GM19238 (cell line): Measurements from ENCODE around the gene TDRD12.
"Not testable (repeated sequence)": the region's sequence is repeated elsewhere in the genome, so short reads cannot be mapped to it uniquely, and the experiment has no call there.

Source experiments
- DNase-seq: peaks from one replicate; pipeline ENCODE4 v3.0.0; 2011; ENCODE audit warnings: low spot score; ENCODE audit not compliant: insufficient read length

The TDRD12 gene

GRCh38 chr19:32746631-32747196 is 27.1 kb downstream of the TDRD12 start:
- not testable (repeated sequence) for DNase-seq

GRCh38 chr19:32748497-32748896 is 28.9 kb downstream of the TDRD12 start:
- DNase-seq: no peak

GRCh38 chr19:32748948-32749347 is 29.4 kb downstream of the TDRD12 start:
- no peak for DNase-seq

- DNase-seq: no peak
Observed at GRCh38 chr19:32749361-32749760, 29.8 kb downstream of the TDRD12 start.

- no peak for DNase-seq
Observed at GRCh38 chr19:32750441-32751055, 31.0 kb downstream of the TDRD12 start.

- no peak for DNase-seq
Observed at GRCh38 chr19:32751066-32751465, 31.5 kb downstream of the TDRD12 start.

- no peak for DNase-seq
Observed at GRCh38 chr19:32757189-32757588, 37.6 kb downstream of the TDRD12 start.

GRCh38 chr19:32765365-32765764 is 45.8 kb downstream of the TDRD12 start:
- not testable (repeated sequence) for DNase-seq

- no peak for DNase-seq
Observed at GRCh38 chr19:32767951-32768679, 48.5 kb downstream of the TDRD12 start.

- no peak for DNase-seq
Observed at GRCh38 chr19:32771596-32771995, 52.0 kb downstream of the TDRD12 start.

GRCh38 chr19:32773126-32773525 is 53.6 kb downstream of the TDRD12 start:
- DNase-seq: no peak

- DNase-seq: no peak
Observed at GRCh38 chr19:32779082-32779481, 59.5 kb downstream of the TDRD12 start.

GRCh38 chr19:32781280-32781679 is 61.7 kb downstream of the TDRD12 start:
- DNase-seq: no peak

- DNase-seq: not testable (repeated sequence)
Observed at GRCh38 chr19:32782089-32782488, 62.5 kb downstream of the TDRD12 start.

- DNase-seq: not testable (repeated sequence)
Observed at GRCh38 chr19:32787161-32787813, 67.7 kb downstream of the TDRD12 start.

GRCh38 chr19:32787895-32788294 is 68.3 kb downstream of the TDRD12 start:
- DNase-seq: not testable (repeated sequence)

GRCh38 chr19:32789429-32789828 is 69.9 kb downstream of the TDRD12 start:
- no peak for DNase-seq

- no peak for DNase-seq
Observed at GRCh38 chr19:32798201-32798600, 78.6 kb downstream of the TDRD12 start.

GRCh38 chr19:32800191-32800590 is 80.6 kb downstream of the TDRD12 start:
- no peak for DNase-seq

GRCh38 chr19:32800754-32801153 is 81.2 kb downstream of the TDRD12 start:
- DNase-seq: no peak

GRCh38 chr19:32802840-32803239 is 83.3 kb downstream of the TDRD12 start:
- DNase-seq: no peak

- no peak for DNase-seq
Observed at GRCh38 chr19:32808236-32808635, 88.7 kb downstream of the TDRD12 start.
